Jurkat, Clone E6-1 (cell line): ENCODE measurements around the gene NUP58. TPM values are rescaled to one million over a fixed set of nuclear protein-coding genes. Genes with fewer than 3 reads are reported as not detected.

Source experiments
- DNase-seq: peaks from one replicate; pipeline ENCODE4 v3.0.0-alpha.2; 2011; ENCODE audit warnings: low read depth, low spot score
- H3K4me3 ChIP-seq: 2 replicates; pipeline ENCODE4 v1.5.1; 2011; ENCODE audit warnings: mild to moderate bottlenecking, low read length, control low read depth, moderate library complexity
- polyA plus RNA-seq: library from polyadenylated mRNA; unstranded; fragments of >200 nt; gene quantifications from one replicate; pipeline ENCODE4 v1.2.1, GENCODE V29; 2012; ENCODE audit warnings: missing spikeins; ENCODE audit not compliant: insufficient read length, insufficient read depth

The NUP58 gene, protein sequence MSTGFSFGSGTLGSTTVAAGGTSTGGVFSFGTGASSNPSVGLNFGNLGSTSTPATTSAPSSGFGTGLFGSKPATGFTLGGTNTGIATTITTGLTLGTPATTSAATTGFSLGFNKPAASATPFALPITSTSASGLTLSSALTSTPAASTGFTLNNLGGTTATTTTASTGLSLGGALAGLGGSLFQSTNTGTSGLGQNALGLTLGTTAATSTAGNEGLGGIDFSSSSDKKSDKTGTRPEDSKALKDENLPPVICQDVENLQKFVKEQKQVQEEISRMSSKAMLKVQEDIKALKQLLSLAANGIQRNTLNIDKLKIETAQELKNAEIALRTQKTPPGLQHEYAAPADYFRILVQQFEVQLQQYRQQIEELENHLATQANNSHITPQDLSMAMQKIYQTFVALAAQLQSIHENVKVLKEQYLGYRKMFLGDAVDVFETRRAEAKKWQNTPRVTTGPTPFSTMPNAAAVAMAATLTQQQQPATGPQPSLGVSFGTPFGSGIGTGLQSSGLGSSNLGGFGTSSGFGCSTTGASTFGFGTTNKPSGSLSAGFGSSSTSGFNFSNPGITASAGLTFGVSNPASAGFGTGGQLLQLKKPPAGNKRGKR
- 61.6 TPM for polyA plus RNA-seq

DNA sequence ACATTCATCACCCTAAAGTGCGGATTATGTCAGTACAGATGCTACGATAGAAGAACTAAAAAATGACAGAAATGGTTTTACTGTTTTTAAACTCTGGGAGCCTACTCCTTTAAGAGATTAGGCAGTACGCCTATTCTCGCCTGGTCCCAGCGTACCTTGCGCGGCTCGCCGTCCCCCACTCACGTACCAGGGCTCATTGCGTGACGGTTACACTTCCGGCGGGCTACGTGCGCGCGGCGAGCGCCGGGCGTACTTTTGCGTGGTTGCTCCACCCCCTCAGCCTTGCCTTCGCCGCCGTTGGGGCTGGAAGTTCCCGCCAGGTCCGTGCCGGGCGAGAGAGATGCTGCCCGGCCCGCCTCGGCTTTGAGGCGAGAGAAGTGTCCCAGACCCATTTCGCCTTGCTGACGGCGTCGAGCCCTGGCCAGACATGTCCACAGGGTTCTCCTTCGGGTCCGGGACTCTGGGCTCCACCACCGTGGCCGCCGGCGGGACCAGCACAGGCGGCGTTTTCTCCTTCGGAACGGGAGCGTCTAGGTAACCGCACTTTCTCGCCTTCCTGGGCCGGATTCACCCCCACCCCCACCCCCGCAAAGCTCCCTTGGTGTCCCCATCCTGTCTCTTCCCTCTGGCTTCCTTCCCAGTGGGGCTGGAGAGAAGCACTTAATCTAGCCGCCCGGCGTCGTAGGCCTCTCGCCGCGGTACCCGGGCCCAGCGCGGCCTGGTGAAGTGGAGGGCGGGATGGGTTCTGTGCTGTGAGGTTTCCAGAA is at the start of gene NUP58:
Gene NUP58 (plus strand): TSS at position 279 of the 767 bp plus-strand sequence. CDS start 149 bp downstream, at position 428.
- H3K4me3 ChIP-seq: peak within 1 kb of the TSS; percentile 94
- DNase-seq: peak; percentile 93

DNA sequence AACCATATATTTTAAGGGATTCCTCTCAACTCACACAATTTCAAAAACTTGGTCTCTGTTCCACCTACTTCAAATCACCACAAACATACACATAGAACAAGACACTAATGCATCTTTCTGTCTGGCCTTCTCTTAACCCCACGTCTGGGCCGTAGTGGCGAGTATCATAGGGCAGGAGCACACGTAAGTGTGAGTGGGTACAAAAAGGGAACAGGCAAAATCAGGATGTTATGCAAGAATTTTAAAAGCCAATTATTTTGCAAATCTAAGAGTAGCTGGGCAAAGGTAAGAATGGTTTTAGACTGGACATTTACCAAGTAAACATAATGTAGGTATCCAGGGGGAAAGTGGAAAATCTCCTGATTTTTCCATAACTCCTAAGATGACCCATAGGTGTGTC is 49.2 kb upstream of the NUP58 start:
- no peak for DNase-seq
- H3K4me3 ChIP-seq: no peak overlapping the region

DNA sequence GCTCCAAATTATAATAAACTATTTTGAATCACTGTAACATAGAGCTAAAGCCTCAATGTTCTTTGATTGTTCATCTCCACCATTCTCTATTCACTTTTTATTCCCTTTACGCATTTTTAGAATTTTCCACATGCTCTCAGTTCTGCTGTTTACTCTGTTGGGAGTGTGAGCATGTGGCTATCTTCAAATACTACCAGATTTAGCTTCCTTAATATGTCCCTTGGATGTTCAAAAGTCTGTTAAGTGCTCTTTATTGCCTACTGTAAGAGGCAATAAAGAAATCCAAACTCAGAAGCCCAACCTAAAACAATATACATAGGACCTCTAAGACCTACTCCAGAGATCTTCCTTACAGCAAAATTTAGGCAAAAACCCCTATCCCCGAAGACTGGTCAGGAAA is 48.7 kb upstream of the NUP58 start:
- DNase-seq: no peak

DNA sequence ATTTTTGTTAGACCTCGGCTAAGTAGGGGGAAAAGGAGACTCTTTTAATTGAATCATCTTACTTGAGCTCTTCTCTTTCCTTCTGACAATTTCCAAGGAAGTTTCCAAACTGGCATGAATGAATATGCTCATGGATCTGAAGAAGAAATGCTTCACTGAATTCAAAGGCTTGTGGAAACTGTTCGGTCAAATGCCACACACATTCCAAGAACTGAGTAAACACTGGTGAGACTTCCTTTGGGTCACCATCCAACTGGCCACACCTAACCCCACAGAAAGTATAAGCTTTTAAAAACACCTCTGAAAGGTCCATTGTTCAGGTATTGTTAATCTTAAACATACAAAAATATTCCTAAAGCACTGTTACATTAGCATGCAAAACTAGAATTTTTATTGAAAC is 47.7 kb upstream of the NUP58 start:
- DNase-seq: no peak
- no peak overlapping the region for H3K4me3 ChIP-seq

More for the DNA sequence above, 48.7 kb upstream of the NUP58 start:
- H3K4me3 ChIP-seq: no peak overlapping the region

DNA sequence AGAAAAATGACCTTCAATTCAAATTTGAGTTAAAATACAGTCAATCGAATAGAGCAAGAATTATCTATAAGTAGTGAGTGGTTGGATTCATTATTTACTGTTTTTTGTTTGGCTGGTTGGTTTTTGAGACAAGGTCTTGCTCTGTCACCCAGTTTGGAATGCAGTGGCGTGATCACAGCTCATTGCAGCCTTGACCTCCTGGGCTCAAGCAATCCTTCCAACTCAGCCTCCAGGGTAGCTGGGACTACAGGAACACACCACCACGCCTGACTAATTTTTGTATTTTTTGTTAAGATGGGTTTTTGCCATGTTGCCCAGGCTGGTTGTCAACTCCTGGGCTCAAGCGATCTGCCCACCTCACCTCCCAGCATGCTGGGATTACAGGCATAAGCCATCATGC is 39.2 kb upstream of the NUP58 start:
- DNase-seq: no peak
- H3K4me3 ChIP-seq: no peak overlapping the region

DNA sequence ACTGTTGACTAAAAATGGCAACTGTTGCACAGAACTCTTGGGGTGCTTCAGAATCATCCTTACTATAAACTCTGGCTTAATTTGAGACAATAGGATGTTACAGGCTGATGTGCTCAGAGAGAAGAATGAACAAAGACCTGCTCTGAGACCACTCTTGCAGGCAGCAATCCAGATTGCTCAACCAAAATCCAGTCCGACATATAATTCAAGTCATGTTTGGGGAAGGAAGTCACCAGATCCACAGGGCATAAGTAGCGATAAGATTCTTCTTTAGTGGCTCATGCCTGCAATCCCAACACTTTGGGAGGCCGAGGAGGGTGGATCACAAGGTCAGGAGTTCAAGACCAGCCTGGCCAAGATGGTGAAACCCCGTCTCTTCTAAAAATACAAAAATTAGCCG is 34.7 kb upstream of the NUP58 start:
- H3K4me3 ChIP-seq: no peak overlapping the region
- no peak for DNase-seq

DNA sequence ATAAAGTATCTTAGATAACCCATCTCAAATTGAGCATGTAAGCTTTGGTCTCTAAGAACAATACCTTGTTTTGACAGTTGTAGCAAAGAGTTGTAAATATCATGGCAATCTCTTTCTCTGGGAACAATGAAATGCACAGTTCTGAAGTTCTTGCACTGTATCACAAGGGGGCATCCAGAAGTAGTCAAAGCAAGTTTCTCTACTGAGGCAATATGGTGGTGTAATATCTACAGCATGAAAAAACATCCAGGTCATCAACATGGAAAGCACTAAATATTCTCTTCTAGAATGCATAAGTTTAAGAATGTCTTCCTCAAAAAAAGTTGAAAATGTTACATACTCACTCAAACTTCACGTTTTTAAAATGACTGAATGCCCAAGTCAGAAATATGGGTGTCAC is 33.7 kb upstream of the NUP58 start:
- H3K4me3 ChIP-seq: no peak overlapping the region
- DNase-seq: peak; percentile 42

DNA sequence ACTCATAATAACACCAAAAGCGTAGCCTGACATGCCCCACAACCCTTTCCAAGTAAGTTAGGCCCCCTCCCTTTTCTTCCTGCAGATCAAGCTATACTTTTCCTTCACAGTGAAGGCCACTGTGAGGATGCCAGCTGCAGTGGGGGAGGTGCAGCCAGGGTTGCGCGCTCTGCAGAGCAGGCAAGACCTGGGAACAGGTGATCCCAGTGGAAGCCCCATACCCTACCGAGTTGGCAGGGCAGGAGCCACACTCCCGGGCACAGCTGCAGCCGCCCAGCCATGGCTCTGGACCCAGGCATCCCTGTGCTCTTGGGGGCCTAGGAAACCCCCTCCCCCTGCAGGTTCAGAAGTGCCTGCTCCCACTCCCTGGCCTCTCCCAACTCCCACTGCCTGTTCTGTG is 32.9 kb upstream of the NUP58 start:
- no peak for DNase-seq
- H3K4me3 ChIP-seq: no peak overlapping the region

DNA sequence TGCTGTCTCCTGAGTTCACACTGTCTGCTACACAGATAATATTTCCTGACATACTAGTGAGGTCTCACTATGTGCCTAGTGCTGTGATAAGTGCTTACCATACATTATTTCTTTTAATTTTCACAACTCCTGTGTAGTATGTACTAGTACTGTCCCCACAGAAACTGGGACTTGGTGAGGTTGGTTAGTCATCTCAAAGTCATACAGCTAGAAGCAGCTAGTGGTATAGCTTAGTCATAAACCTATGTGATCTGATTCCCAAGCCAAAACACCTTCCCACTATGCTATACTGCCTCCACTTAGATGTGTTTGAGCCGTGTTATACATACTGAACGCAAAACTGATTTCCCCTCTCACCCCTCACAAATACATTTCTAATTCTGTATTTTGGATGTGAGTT is 24.7 kb upstream of the NUP58 start:
- no peak for DNase-seq

DNA sequence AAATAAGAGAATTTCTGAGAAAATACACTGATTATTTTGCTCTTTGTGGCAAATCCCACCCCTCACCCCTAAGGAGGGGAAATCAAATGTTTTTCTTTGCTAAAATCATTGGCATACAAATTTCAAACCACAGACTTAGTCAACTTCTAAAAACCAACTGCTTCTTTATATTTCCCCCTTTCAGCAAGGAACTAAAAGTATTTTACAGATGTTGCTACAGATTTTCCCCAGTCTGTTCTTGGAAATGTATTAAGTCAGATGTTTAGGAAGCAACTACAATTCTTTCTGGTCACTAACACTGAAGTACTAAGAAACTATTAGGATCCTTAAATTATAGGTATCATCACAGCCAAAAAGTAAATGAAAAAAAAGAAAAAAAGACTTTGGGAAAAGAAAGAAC is 21.0 kb upstream of the NUP58 start:
- no peak overlapping the region for H3K4me3 ChIP-seq
- no peak for DNase-seq

More for the DNA sequence above, 24.7 kb upstream of the NUP58 start:
- H3K4me3 ChIP-seq: no peak overlapping the region

DNA sequence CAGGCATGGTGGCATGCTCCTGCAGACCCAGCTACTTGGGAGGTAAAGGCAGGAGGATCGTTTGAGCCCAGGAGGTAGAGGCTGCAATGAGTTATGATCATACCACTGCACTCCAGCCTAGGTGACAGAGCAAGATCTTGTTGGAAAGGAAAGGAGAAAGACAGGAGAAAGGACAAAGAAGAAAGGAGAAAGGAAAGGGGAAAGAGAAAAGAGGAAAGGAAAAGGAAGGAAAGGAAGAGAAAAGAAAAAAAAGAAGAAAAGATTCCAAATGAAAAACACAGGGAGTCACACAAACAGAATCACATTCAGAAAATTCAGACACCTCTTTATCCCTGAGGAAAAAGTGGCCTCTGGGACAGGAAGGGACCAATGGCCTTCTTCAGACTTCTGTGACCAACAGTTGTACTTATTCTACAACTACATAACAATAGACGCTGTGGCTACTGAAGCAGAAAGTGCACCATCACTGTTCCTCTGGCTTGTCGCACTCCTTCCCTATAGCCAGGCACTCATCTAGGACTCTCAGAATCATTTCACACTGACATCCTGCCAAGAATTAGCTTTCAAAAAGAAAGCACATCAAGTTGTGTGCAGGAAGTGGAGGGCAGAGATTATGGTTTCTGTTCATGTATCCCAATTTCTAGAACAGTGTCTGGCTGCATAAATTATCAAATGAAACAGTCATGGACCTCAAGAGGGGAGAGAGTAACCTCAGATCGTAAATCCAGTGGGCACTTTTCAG is 20.1 kb upstream of the NUP58 start:
- no peak overlapping the region for H3K4me3 ChIP-seq
- peak; percentile 62 for DNase-seq

DNA sequence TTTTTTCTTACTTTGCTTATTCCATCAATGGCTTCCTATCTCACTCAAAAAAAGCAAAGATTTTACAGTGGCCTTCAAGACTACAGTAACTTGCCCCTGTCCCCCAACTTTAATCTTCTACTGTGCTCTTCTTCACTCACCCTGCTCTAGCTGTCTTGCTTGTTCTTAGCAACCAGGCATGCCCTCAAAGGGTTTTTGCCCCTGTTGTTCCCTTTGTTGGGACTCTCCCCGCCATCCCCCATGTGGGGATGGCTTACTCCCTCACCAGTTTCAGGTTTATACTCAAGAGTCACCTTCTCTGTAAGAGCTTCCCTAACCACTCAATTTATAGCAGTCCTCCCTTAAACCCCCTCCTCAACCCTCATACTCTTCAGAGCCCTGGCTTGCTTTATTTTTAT is 19.5 kb upstream of the NUP58 start:
- DNase-seq: no peak
- no peak overlapping the region for H3K4me3 ChIP-seq

DNA sequence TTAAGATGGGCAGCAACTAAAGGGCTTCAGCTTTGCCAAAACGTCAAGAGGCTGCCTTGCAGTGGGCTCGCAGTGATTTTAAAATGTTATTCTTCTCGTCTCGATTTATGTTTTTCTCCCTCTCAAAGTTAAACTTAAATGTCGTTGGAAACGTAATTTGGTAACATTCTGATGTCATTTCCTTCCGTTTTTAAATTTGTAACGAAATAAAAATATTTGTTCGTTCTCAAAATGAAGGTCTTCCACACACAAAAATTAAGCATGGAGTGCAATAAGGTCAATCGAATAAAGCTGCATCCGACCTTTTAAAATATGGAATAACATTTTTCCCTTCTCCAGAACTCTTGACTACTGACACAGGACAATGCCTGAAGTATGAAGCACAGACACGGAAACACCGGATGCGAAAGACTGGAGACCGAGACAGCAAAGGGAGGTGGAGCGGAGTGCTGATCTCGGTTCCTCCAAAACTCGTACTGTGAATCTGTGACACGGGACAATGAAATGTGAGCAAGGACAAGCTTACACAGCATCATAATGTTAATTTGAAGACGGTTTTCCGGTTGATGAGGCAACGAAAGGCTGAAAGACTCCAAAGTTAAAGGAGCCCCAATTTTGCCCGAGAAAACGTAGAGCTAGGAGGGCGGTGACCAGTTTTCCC is 15.0 kb upstream of the NUP58 start:
- H3K4me3 ChIP-seq: peak overlapping the region; percentile 62
- DNase-seq: peak; percentile 44

DNA sequence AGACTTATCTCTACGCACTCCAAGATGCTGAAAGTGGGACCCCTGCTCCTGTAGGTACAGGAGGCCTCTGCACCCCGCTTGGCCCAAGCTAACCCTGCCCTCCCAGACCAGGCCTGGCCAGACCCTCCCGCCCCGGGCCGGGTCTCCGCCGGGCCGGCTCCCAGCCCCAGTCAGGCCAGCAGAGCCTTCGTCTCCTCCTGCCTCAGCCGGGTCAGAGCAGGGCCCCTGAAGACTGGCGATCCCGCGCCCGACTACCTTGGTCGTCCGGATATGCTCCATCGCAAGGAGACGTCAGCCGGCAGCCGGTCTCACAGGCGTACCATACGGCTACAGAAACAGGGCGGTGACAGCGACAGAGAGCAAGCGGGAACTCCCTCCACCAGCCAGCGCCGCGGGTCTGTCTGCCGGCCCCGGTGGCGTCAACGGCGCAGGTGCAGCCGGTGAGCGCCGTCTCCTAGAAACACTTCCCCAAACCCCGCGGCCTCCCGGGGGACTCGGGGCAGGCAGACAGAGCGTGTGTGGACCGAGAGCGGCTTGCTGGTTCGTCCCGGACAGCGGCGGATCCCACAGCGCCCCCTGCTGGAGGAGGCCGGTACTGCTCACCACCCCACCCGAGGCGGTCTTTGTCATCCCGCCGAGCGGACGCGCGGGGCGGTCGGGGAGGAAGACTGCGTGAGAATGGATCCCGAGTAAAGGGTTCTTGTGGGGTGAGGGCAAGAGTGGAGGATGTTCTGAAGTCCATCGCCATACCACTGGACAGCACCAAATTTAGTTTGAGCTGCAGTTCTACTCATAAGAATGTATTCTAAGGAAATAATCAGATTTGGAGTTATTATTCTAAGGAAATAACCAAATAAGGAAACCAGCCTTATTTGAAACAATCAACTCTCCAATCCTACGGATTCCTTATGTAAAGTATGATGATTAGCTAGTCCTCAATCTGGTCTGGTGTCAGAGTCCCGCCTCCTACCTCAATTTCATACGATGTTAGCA is 14.2 kb upstream of the NUP58 start, which contains the start of gene MTMR6:
Gene MTMR6 (minus strand): TSS at position 520 of the 993 bp plus-strand sequence. CDS start 241 bp downstream, at position 279.
- DNase-seq: peak; percentile 82

DNA sequence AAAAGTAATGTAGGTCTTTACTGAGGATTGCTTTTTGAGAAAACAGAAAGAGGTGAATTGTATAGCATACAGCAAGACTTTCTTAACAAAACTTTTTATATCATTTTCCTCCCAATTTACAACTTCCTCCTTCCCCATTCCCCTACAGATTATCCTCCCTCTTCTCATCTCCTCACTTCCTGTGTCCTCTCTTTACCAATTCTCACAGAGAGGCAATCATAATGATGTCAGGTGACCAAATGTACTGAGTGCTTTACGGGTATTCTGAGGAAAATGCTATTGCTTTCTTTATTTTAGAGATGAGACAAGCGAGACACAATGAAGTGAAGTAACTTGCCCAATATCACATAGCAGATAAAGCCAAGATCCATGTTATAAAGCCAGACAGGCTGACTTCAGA is 12.5 kb upstream of the NUP58 start:
- no peak for DNase-seq

More for the DNA sequence above, 14.2 kb upstream of the NUP58 start, which contains the start of gene MTMR6:
- H3K4me3 ChIP-seq: peak within 1 kb of the TSS; percentile 62

DNA sequence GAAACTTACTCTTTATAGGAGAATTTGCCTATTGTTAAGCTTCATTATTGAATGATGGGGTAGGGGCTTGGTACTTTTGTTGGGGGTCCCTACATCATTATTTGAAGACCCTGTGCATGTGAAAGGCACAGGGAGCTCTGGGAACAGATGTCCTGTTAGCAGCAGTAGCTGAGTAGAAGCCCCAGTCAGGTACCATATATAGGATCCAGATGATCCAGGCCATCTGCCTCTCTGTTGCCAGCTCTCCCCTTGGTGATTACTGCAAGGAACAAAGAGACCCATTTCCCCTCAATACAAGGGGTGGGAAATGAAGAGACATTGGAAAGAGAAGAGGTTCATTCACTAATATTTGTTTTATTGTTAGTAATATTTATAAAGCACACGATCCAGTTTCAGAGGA is 9.7 kb upstream of the NUP58 start:
- no peak overlapping the region for H3K4me3 ChIP-seq
- no peak for DNase-seq

More for the DNA sequence above, 12.5 kb upstream of the NUP58 start:
- H3K4me3 ChIP-seq: no peak overlapping the region

DNA sequence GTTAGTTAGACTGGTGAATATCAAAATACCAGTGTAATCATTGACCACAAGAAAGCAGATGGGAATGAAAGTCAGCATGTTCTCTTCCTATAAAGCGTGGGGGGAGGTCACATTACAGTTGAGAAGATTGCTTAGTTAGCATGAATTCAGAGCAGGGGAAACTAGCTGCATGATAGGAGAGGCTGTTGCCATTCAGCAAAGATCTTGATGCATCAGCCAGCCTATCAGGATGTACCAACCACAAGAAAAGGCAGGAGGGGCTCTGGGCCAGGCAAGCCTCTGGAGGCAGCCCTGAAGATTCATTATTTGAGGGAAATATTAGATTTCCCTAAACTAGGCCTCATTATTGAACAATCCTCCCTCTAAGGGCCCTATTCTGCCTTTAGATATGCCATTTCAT is 9.1 kb upstream of the NUP58 start:
- no peak overlapping the region; the same call in 1 of the 2 replicates for H3K4me3 ChIP-seq
- peak; percentile 86 for DNase-seq
